Activated naive CD4-positive, alpha-beta T cell treated with anti-CD3 and anti-CD28 coated beads, Interleukin-2, amount 50 U/mL, for 24 hours (primary cell): ENCODE data around the gene LRMDA.
A peak's percentile ranks its signal among the peaks of the same experiment; 100 is the strongest.

Source experiments
- H3K27ac Mint-ChIP-seq: one replicate; pipeline ENCODE4 v1.8.0; 2021; ENCODE audit warnings: mild to moderate bottlenecking, mixed read lengths
- H3K27me3 Mint-ChIP-seq: one replicate; pipeline ENCODE4 v1.8.0; 2021; ENCODE audit warnings: mixed read lengths
- H3K36me3 Mint-ChIP-seq: one replicate; pipeline ENCODE4 v1.8.0; 2021; ENCODE audit warnings: mixed read lengths
- H3K4me1 Mint-ChIP-seq: one replicate; pipeline ENCODE4 v1.8.0; 2021; ENCODE audit warnings: mixed read lengths
- H3K4me3 Mint-ChIP-seq: one replicate; pipeline ENCODE4 v1.8.0; 2021; ENCODE audit warnings: mild to moderate bottlenecking, mixed read lengths
- H3K9me3 Mint-ChIP-seq: one replicate; pipeline ENCODE4 v1.8.0; 2021; ENCODE audit warnings: mixed read lengths

The LRMDA gene

DNA sequence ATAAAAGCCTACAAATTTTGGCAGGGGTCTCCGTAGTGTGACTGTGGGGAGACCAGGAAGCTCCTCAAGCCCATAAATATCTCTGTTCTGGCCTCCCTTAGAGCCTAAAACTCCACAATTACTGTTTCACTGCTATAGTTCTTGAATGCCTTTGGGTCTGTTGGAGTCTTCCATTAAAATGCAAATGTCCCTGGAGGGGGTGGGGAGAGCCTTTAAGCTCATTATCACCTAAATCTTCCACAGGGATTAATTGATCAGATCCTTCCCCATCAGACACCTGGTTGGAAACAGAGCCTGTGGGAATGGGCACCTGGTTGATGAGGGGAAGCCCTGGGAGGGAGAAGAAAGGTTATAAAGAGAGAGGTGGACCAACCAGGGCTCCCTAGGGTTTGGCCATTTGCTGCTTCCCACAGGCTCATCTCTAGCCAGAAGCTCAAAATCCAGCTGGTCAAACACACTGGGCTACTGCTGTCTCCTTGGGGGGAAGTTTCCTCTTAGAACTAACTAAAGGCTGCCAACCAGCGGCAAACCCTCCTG, 718.2 kb downstream of the LRMDA start:
- Mint-ChIP-seq H3K27me3 (no peaks in the 10 kb centered on the region), H3K27ac (no peak overlapping the region), H3K9me3 (peaks cover 9% of the 10 kb centered on the region), H3K4me1 (no peaks in the 10 kb centered on the region), H3K36me3 (no peaks in the 10 kb centered on the region), H3K4me3 (no peak overlapping the region)

DNA sequence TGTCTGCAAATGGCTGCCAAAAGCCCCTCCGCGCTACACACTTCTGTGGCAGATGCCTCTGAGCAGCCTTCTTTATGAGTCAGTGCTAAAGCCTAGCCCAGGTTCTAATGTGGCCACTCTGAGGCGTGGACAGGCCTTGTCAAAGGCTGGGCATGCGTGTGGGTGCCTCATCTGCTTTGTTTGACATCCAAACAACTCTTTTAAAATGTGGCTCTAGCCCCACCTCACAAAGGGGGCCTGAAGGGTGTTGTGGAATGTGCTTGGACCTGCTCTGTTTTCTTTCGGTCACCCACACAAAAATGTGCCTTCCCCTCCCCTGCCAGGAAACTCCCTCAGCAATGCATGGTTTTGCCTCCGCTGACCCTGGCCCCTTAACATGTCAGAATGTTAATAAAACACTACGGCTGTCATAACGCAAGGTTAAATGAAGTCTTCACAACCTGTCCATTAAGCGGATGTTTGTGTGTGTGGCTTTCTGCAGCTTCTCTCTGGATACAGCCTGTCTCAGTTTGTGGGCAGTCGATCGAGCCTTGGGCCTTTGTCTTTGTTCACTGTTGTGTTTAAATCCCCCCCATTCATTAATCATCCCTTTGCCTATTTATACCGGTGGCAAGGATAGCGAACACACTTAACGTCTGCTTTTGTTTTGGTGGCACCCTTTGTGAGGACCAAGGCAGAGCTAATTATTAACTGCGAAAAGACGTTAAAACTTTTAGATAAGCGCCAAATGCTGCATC, 718.9 kb downstream of the LRMDA start:
- Mint-ChIP-seq H3K27me3 (no peaks in the 10 kb centered on the region), H3K4me1 (no peaks in the 10 kb centered on the region), H3K4me3 (no peak overlapping the region), H3K36me3 (no peaks in the 10 kb centered on the region), H3K9me3 (peaks cover 9% of the 10 kb centered on the region), H3K27ac (no peak overlapping the region)

DNA sequence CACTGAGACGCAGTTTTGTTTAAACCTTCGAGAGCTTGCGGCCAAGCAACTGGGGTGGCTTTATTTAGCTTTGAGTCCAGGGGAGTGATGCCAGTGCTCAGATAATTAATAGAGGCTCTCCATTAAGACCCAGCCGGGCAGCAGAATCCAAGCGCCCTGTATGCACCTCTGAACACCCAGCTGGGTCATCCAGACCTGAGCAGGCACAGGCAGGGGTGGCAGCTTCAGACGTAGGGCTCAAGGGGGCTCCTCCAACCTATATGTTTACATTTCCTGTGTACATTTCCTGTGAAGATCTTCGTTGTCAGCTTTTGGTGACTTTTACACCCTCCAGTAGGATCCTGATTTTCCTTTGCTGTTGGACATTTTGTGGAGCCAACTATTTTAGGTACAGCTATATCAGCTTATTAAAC, 719.5 kb downstream of the LRMDA start:
- H3K27me3 Mint-ChIP-seq, result no peaks in the 10 kb centered on the region
- H3K4me1 Mint-ChIP-seq, result no peaks in the 10 kb centered on the region
- H3K27ac Mint-ChIP-seq, result no peak overlapping the region
- no peak overlapping the region for H3K4me3 Mint-ChIP-seq
- peaks cover 9% of the 10 kb centered on the region for H3K9me3 Mint-ChIP-seq
- no peaks in the 10 kb centered on the region for H3K36me3 Mint-ChIP-seq

DNA sequence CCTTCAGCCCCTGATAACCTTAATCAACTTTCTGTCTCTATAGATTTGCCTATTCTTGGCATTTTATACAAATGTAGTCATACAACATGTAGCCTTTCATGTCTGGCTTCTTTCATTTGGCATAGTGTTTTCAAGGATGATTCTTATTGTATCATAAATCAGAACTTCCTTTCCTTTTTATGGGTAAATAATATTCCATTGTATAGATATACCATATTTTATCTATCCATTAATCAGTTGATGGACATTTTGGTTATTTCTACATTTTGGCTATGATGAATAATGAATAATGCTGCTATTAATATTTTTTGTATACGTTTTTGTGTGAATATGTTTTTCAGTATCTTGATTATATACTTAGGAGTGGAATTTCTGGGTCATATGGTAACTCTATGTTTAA, 720.8 kb downstream of the LRMDA start:
- no peaks in the 10 kb centered on the region for H3K4me1 Mint-ChIP-seq
- H3K27ac Mint-ChIP-seq, result no peak overlapping the region
- no peak overlapping the region for H3K4me3 Mint-ChIP-seq
- H3K36me3 Mint-ChIP-seq, result no peaks in the 10 kb centered on the region
- no peaks in the 10 kb centered on the region for H3K27me3 Mint-ChIP-seq
- peaks cover 14% of the 10 kb centered on the region for H3K9me3 Mint-ChIP-seq

DNA sequence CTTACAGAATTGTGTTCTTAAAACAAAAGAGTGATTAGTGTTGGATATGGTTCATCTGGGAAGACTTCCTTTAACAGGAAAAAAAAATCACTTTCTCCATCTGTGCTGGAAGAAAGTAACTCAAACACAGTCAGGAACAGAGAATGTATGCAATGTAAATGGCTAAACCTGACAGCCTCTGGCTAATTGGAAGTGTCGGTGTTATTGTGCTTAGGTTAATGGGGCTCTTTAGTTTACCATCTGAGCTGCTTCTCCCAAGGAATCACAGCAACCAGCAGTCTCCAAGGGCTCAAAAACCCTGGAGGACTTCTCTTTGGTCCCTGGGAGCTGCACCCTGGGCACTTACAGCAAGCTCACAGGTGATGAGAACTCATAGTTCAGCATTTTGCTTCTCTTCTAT, 724.5 kb downstream of the LRMDA start:
- H3K4me1 Mint-ChIP-seq, result no peaks in the 10 kb centered on the region
- peaks cover 15% of the 10 kb centered on the region for H3K9me3 Mint-ChIP-seq
- H3K27me3 Mint-ChIP-seq, result no peaks in the 10 kb centered on the region
- no peak overlapping the region for H3K4me3 Mint-ChIP-seq
- no peaks in the 10 kb centered on the region for H3K36me3 Mint-ChIP-seq
- H3K27ac Mint-ChIP-seq, result no peak overlapping the region

DNA sequence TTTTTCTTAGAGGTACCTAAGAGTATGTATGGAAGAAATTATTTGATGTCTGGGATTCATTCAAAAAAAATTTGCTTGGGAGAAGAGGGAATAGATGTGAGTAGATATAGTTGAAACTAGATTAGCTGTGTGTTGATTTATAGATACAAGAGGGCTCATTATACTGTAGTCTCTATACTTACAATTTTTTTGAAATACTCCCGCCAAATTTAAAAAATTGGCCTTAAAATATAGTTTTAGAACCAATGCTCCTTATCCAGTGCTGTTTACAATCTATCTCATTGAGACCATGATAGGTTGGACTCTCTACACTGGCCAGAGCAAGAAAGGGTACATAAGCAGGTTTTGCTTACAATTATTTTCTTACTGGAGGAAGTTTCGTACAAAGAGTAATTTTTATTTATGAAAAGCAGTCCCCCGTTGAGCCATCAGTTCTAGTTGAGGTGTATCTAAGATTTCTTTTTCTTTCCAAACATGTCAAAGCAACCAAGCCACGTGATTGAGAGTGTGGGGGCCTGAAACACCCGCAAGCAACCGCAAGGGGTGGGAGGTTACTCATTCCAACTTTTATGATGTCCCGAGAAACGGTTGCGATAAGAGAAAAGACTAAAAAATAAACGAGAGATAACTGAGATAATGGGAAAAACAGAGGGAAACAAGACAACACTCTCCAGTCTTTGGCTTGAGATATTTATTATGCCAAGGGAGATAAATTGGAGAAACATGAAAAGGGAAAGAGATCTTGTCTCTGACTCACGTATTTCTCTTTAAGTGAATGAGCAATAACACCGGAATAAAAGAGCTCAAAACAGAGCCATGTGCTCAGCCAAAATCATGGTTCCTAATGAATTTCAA, 729.2 kb downstream of the LRMDA start:
- H3K4me1 Mint-ChIP-seq, result no peaks in the 10 kb centered on the region
- H3K27me3 Mint-ChIP-seq, result no peaks in the 10 kb centered on the region
- H3K9me3 Mint-ChIP-seq, result peaks cover 10% of the 10 kb centered on the region
- H3K4me3 Mint-ChIP-seq, result no peak overlapping the region
- H3K27ac Mint-ChIP-seq, result no peak overlapping the region
- H3K36me3 Mint-ChIP-seq, result no peaks in the 10 kb centered on the region

DNA sequence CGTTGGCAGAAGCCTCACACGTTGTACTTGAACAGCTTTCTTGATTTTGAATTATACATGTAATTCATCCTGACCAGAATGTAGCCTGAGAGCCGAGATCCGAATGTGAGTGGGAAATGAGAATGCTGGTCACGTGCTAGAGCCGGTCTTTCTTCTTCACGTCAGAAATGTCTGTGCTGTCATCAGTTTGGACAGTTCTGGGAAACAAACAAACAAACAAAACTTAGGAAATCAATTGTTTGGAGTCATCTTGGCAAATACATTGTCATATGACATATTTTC, 729.8 kb downstream of the LRMDA start:
- no peaks in the 10 kb centered on the region for H3K4me1 Mint-ChIP-seq

DNA sequence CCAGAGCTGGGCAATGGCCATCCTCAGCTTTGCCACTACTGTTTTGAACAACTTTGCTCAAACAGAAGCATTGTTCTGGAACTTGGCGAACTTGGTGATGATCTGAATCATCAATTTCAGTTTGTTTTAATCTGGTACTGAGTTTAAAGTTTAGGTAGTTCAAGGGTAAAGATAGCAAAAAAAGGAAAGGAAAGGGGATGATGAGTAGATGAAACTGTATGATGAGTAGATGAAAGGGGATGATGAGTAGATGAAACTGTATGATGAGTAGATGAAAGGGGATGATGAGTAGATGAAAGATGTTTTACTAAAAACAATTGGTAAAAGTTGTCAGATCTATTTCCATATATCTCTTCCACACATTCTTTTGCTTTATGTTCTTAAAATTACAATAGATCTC, 737.0 kb downstream of the LRMDA start:
- H3K27me3 Mint-ChIP-seq, result no peaks in the 10 kb centered on the region
- H3K9me3 Mint-ChIP-seq, result peaks cover 13% of the 10 kb centered on the region
- no peaks in the 10 kb centered on the region for H3K4me1 Mint-ChIP-seq
- no peaks in the 10 kb centered on the region for H3K36me3 Mint-ChIP-seq
- H3K4me3 Mint-ChIP-seq, result no peak overlapping the region
- peak overlapping the region; percentile 43 for H3K27ac Mint-ChIP-seq

More for the DNA sequence above, 729.8 kb downstream of the LRMDA start:
- no peak overlapping the region for H3K27ac Mint-ChIP-seq
- no peak overlapping the region for H3K4me3 Mint-ChIP-seq
- peaks cover 10% of the 10 kb centered on the region for H3K9me3 Mint-ChIP-seq
- H3K36me3 Mint-ChIP-seq, result no peaks in the 10 kb centered on the region
- H3K27me3 Mint-ChIP-seq, result no peaks in the 10 kb centered on the region

DNA sequence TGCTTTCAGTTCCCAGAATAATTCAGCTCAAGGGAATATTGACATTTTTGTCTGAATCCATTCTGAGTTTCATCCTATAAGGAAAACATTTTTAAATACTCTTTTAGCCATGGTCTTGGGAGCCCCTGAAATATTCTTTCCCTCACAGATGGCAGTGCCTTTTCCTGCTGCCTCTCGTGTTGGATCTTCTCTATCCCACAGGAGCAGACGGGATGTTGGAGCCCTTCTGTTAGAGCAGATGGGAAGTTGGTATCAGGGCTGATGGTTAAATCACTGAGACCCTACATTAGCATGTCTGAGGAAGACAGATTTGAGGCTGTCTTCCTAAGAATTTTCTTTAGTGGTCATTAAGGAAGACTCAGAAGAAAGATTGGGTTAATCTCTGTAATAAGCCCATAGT, 737.8 kb downstream of the LRMDA start:
- H3K36me3 Mint-ChIP-seq, result no peaks in the 10 kb centered on the region
- no peak overlapping the region for H3K27ac Mint-ChIP-seq
- H3K27me3 Mint-ChIP-seq, result no peaks in the 10 kb centered on the region
- no peak overlapping the region for H3K4me3 Mint-ChIP-seq
- H3K9me3 Mint-ChIP-seq, result peaks cover 13% of the 10 kb centered on the region
- no peaks in the 10 kb centered on the region for H3K4me1 Mint-ChIP-seq

DNA sequence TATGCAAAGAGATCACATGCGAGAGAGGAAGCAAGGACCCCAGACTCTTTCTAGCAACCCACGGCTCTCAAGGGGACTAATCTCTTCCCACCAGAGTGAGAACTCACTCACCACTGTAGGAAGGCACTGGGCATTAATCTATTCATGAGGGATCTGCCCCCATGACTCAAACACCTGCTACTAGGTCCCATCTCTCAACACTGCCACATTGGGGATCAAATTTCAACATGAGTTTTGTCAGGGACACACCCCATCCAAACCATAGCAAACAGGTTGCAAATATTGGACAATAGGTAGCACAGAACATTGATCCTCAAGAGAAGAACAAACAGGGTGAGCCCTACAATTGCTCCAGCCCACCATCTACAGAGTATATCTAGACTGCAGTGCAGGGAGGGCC, 740.6 kb downstream of the LRMDA start:
- no peaks in the 10 kb centered on the region for H3K4me1 Mint-ChIP-seq
- H3K27ac Mint-ChIP-seq, result no peak overlapping the region
- no peak overlapping the region for H3K4me3 Mint-ChIP-seq
- H3K36me3 Mint-ChIP-seq, result no peaks in the 10 kb centered on the region
- H3K9me3 Mint-ChIP-seq, result peaks cover 13% of the 10 kb centered on the region
- H3K27me3 Mint-ChIP-seq, result no peaks in the 10 kb centered on the region

DNA sequence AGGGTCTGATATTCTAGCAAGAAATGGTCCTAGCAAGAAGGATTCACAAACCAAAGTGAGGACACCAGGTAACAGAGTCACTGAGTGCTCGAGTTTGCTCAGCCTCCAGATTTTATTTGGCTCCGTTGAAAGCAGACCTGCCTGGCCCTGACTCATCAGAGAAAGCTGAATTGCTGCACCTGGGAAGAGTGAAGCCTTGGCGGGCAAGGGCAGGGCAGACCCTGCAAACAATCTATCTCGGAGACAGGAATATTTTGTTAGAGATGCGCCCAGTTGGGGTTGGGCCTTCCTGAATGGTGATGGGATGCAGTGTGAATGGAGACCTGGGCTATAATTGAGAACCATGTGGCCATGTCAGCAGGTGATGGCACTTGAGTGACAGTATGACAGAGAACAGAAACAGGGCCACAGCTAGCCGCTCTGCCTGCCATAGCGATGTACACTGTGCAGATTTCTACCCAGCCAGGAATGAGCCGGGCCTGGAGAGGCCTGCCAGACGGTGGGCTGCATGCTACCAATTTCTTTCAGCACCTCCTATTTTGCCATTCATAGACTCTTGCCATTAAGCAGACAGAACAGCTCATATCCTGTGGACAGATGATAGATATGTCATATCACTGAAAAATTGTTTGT, 744.2 kb downstream of the LRMDA start:
- Mint-ChIP-seq H3K27me3 (no peaks in the 10 kb centered on the region), H3K4me1 (no peaks in the 10 kb centered on the region), H3K9me3 (peaks cover 13% of the 10 kb centered on the region), H3K36me3 (no peaks in the 10 kb centered on the region), H3K27ac (no peak overlapping the region), H3K4me3 (no peak overlapping the region)

DNA sequence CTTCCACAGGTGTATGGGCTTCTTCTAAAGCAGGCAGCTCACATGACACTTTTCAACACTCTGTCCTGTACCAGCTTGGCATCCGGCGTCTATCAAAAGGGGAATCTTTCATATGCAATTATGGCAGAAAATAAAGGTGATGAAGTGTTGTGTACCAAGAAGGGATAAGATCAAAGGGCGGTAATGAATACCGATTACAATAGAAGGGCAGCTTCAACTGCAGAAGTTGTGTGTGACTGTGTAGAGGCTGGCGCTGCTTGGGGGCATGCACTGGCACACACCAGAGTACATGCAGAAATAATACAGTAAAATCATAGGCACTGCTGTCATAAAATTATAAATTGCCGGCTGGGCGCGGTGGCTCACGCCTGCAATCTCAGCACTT, 744.7 kb downstream of the LRMDA start:
- Mint-ChIP-seq H3K4me3 (no peak overlapping the region), H3K27me3 (no peaks in the 10 kb centered on the region), H3K27ac (no peak overlapping the region), H3K9me3 (peaks cover 13% of the 10 kb centered on the region), H3K4me1 (no peaks in the 10 kb centered on the region), H3K36me3 (no peaks in the 10 kb centered on the region)

DNA sequence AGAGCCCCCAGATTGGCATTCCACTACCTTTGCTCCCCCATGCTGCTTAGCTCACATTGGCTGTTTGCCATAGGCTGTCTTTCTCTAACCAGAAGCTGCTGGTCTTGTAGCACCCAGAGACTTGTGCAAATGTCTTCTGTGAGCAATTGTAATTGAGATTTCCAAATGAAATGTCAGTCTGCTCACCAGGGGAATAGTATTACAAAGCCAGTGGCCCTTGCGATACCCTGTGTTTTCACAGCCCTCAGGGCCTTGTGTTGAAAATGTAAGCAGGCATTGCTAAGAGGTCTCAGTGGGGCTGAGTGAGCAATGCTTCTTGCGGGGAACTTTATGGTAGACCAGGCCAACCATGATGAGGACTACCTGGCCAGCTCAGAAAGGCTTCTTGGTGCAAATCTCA, 746.5 kb downstream of the LRMDA start:
- Mint-ChIP-seq H3K27me3 (no peaks in the 10 kb centered on the region), H3K27ac (no peak overlapping the region), H3K36me3 (no peaks in the 10 kb centered on the region), H3K9me3 (peaks cover 5% of the 10 kb centered on the region), H3K4me3 (no peak overlapping the region), H3K4me1 (no peaks in the 10 kb centered on the region)

DNA sequence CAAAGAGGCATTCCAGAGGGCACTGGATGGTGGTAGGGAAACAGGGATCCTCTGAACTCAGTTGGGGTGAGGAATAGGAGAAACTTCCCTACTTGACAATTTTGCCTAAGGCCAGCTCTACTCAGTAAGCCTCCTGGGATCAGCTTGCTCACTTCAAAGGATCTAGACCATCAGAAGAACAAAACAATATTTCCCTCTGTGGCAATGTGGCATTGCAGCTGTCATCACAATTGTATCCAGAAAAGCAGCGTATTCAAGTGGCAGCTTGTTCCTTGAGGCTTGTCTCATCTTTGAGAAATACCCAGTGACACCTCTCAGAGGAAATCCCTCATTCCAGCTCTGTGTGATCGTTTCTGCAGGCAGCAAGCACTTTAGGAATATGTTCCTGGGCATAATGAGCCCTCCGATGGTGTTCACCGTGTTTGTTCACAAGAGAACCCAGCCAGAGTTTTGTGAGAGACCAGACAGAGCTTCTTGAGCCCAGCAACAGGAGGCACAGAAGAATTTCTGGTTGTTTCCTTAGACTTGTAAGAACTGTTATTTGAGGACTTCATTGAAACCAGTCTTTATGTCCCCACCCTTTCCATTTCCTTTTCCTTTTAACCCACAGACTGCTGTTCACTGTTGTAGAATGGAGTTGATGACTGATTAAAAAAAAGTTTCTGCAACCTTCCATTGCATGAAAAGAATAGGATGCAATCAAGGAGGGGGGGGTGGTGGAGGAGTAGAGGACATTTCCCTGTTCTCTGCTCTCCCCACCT, 747.3 kb downstream of the LRMDA start:
- peaks cover 5% of the 10 kb centered on the region for H3K9me3 Mint-ChIP-seq
- no peaks in the 10 kb centered on the region for H3K36me3 Mint-ChIP-seq
- no peak overlapping the region for H3K27ac Mint-ChIP-seq
- H3K4me1 Mint-ChIP-seq, result no peaks in the 10 kb centered on the region
- no peaks in the 10 kb centered on the region for H3K27me3 Mint-ChIP-seq
- no peak overlapping the region for H3K4me3 Mint-ChIP-seq

DNA sequence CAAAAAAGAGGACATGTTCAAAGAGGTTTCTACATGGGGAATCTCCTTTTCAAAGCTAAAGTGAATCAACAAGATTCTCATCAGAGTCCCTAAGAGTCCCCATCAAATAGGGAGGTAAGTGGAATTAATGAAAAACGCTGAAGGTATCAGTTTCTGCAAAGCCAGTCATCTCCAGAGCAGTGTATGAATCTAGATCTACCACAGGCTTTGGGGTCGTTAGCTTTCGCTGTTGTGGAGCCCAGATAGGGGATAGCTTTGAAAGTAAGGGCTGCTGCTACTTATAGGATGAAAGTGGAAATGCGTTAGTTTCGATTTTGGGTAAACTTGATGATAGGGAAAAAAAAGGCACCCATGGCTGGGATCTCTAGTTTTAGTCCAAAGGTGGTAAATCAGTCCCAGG, 748.4 kb downstream of the LRMDA start:
- Mint-ChIP-seq H3K27ac (no peak overlapping the region), H3K4me1 (no peaks in the 10 kb centered on the region), H3K27me3 (no peaks in the 10 kb centered on the region), H3K9me3 (peaks cover 5% of the 10 kb centered on the region), H3K36me3 (no peaks in the 10 kb centered on the region), H3K4me3 (no peak overlapping the region)
